ENCODE results near the gene ACAP2.
"Not testable (repeated sequence)": the region's sequence is repeated elsewhere in the genome, so short reads cannot be mapped to it uniquely, and the experiment has no call there.

Gene ACAP2, protein sequence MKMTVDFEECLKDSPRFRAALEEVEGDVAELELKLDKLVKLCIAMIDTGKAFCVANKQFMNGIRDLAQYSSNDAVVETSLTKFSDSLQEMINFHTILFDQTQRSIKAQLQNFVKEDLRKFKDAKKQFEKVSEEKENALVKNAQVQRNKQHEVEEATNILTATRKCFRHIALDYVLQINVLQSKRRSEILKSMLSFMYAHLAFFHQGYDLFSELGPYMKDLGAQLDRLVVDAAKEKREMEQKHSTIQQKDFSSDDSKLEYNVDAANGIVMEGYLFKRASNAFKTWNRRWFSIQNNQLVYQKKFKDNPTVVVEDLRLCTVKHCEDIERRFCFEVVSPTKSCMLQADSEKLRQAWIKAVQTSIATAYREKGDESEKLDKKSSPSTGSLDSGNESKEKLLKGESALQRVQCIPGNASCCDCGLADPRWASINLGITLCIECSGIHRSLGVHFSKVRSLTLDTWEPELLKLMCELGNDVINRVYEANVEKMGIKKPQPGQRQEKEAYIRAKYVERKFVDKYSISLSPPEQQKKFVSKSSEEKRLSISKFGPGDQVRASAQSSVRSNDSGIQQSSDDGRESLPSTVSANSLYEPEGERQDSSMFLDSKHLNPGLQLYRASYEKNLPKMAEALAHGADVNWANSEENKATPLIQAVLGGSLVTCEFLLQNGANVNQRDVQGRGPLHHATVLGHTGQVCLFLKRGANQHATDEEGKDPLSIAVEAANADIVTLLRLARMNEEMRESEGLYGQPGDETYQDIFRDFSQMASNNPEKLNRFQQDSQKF

DNA sequence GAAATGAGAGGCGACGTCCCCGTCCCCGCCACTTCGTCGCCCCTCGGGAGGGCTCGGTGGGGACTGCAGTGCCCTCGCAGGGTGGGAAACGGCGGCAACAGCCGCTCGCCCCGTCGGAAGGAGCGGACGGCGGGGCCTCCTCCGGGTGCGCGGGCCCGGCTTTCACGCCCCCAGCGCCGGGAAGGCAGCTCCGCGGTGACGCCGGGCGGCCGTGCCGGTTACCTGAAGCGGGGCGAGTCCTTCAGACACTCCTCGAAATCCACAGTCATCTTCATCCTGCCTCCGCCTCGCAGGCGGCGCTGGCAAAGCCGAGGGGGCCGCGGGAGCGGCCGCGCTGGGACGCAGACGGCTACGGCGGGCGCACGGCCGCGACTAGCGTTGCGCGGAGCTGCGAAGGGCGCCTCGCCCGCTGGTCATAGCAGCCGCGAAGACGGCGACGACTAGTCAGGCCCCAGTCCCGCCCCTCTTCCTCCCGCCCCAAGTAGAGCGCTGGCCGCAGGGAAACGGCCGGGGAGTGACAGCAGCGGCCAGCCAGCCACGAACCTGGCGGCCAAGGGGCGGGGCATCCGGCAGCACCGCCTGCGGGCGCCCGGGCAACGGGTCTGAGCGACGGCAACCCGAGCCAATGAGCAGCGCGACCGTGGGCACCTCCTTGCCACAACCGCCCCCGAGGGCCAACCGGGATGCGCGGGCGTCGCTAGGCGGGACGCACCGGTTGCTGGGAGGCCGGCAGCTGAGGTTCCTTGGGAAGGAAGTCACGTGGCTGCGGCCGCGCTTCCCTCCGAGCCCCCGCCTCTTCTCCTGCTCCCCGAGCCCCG, at the start of gene ACAP2:
ACAP2 (minus strand) TSS at position 448 of the 818 bp plus-strand sequence; CDS start at position 275, 173 bp downstream.
- DNase-seq (ENCODE audit: low read depth in 2 of 2, low spot score in 1 of 2), result peak; percentile 91 to 99

DNA sequence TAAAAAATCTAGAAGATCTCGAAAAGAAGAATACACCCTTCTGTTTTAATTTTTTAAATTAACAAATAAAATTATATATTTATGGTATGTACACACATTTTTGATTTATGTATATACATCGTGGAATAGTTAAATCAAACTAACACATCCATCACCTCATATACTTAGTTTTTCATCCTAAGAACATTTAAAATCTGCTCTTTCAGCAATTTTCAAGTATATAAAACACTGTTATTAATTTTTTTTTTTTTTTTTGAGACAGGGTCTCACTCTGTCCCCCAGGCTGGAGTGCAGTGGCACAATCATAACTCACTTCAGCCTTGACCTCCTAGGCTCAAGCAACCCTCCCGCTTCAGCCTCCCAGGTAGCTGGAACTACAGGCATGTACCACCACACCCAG, 32.8 kb upstream of the ACAP2 start:
- DNase-seq (ENCODE audit: low read depth in 2 of 2, low spot score in 1 of 2), result no peak

DNA sequence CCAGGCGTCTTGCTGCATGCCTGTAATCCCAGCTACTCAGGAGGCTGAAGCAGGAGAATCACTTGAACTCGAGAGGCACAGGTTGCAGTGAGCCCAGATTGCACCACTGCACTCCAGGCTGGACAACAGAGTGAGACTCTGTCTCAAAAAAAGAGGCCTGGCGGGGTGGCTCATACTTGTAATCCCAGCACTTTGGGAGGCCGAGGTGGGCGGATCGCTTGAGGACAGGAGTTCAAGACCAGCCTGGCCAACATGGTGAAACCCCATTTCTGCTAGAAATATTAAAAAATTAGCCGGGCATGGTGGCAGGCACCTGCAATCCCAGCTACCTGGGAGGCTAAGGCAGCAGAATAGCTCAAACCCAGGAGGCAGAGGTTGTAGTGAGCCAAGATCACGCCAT, 32.3 kb upstream of the ACAP2 start:
- DNase-seq (ENCODE audit: low read depth in 2 of 2, low spot score in 1 of 2), result not testable (repeated sequence)

GRCh38 chr3:195468841-195469240, 26.0 kb upstream of the ACAP2 start:
- DNase-seq (ENCODE audit: low read depth in 2 of 2, low spot score in 1 of 2), result no peak

GRCh38 chr3:195468391-195468776, 25.6 kb upstream of the ACAP2 start:
- DNase-seq (ENCODE audit: low read depth in 2 of 2, low spot score in 1 of 2), result no peak

DNA sequence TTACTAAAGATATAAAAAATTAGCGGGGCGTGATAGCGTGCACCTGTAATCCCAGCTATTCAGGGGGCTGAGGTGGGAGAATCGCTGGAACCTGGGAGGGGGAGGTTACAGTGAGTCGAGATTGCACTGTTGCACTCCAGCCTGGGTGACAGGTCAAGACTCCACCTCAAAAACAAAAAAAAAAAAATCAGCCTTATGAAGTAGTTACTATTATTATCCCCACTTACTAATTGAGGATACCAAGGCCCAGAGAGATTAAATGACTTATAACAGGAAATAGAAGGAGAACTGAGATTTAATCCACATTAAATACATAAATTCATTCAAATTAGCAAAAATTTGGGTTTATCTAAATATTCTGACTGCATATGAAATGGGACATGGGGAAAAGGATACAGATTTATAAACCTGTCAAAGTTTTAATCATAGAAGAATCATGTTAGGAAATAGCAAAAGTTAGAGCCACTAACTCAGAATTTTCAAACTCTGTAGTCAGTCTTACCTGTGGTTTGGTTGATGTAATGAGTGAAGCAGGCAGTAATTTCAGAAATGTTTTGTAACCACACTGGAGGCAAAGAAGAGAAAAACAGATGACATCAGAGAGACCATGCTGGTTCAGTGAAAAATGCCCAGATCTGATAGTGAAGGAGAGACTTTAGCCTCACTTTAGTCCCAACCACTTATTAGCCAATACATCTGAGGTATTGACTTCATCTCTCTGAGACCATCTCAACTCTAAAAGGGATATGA, 25.0 kb upstream of the ACAP2 start:
- no peak for DNase-seq (ENCODE audit: low read depth in 2 of 2, low spot score in 1 of 2)

GRCh38 chr3:195466251-195466650, 23.4 kb upstream of the ACAP2 start:
- DNase-seq (ENCODE audit: low read depth in 2 of 2, low spot score in 1 of 2), result no peak

DNA sequence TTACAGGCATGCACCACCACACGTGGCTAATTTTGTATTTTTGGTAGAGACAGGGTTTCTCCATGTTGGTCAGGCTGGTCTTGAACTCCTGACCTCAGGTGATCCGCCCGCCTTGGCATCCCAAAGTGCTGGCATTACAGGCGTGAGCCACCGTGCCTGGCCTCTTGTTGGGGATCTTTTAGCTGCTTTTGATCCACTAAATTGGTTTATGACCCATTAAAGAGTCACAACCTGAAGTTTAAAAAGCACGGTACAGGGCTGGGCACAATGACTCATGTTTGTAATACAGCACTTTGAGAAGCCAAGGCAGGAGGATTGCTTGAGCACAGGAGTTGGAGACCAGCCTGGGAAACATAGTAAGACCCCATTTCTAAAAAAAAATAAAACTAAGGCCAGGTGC, 20.1 kb upstream of the ACAP2 start:
- not testable (repeated sequence) for DNase-seq (ENCODE audit: low read depth in 2 of 2, low spot score in 1 of 2)

DNA sequence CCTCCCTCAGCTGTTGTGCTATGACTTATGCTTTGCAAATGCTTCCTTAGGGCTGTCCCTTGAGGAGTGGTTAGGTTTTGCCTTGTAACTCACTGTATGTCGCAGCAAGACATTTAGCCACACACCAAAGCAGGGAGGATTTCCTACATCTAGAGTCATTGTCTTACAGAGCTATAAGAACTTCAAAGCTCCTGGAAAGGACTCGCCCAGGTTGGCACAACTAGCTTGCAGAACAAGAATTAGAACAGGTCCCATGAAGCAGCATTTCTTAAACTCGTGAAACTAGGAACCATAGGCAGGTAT, 19.4 kb upstream of the ACAP2 start:
- no peak for DNase-seq (ENCODE audit: low read depth in 2 of 2, low spot score in 1 of 2)

DNA sequence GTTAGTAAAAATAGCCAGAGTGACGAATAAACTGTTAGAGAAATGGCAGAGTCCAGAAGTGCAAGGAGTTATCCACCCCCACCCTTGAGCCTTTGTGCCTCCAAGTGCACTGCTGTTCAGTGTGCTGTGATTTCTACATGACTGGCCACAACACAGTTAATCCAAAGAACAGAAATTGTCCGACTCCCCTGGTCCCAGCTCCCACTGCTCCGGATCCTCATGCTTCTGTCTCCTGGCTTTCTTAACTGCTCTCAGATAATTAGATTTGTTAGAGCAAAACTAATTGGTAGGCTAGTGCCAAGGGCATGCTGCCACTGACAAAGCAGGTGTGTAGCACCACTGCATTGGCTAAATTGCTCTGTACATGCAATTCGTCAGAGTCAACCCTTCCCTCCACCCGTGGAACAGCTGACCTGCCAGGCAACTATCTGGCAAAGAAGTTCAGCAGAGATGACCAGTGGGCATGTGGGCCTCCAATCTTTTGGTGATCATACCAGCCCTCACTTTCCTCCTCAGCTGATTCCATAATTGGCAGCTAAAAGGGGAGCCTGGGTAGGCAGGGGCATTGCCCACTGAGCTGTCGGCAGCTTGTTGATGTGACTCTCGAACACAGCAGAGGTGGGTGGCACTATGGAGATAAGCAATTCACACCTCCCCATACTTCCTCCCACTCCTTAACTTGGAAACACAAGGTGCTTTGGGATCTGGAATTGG, 18.9 kb upstream of the ACAP2 start:
- DNase-seq (ENCODE audit: low read depth in 2 of 2, low spot score in 1 of 2), result no peak

DNA sequence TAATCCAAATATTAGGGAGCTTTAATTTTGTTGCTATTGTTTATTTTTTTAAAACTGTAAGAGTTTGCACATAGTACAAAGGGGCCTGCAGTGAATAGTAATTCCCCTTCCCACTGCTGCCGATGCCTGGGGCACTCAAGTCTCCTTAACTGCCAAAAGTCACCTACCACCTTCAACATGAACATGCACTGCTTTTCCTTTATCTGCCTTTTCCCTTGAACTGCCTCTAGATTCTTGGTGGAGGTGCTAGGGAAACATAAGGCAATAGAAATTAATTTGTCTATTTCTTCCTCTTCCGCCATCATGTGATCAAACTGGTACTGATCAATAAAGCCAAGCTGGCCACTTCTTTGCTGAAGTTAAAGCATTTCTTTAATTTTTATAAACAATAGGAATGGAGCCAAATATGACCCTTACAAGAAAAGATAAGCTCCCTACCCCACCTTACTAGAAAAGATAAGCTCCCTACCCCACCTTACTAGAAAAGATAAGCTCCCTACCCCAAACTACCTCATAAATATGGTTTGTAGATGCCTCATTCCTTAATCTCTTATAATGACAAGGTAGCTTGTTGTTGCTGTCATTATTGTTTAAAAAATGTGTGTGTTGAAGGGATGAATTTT, 17.4 kb upstream of the ACAP2 start:
- no peak for DNase-seq (ENCODE audit: low read depth in 2 of 2, low spot score in 1 of 2)

GRCh38 chr3:195458316-195458717, 15.5 kb upstream of the ACAP2 start:
- no peak for DNase-seq (ENCODE audit: low read depth in 2 of 2, low spot score in 1 of 2)

GRCh38 chr3:195455789-195456188, 13.0 kb upstream of the ACAP2 start:
- DNase-seq (ENCODE audit: low read depth in 2 of 2, low spot score in 1 of 2), result no peak

DNA sequence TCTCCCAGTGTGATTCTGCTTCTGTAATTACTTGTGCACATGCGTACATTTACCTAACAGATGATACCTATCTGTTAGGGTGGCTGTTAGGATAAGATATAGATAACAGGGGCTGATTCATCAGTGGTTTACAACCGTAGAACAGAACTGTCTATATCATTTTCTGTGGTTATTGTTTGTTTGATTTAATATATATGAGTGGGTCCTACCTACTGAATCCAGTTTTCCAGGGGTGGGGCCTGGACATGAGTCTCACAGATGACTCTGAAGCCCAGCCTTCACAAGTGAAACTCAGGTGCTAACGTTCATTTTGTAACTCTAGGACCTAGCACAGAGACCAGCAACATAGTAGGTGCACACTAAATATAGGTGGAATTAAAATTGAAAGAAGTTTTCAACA, 10.4 kb upstream of the ACAP2 start:
- DNase-seq (ENCODE audit: low read depth in 2 of 2, low spot score in 1 of 2), result no peak

GRCh38 chr3:195451373-195452015, 8.7 kb upstream of the ACAP2 start:
- DNase-seq (ENCODE audit: low read depth in 2 of 2, low spot score in 1 of 2), result no peak

DNA sequence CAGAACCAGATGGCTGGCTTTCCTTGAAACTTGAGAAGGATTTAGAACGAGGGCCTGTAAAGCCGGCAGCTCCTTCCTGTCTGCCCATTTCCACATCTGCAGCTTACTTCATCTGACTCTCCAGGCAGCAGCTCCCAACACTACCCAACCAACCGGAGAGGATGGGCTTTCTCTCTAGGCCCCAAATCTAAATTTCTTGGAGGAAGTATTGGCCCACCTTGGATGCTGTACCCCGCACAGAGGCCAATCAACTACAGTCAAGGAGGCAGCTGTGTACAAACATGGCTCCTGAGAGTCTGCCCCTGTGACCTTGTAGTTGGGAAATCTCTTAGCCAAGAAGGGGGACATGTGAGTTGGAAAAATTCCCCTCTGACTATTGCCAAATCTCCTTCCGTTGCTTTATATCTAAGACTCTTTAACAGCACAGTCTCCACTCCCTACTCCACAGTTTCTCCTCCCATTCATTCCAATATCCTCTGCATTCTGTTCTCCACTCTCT, 8.0 kb upstream of the ACAP2 start:
- no peak for DNase-seq (ENCODE audit: low read depth in 2 of 2, low spot score in 1 of 2)

- no peak for DNase-seq (ENCODE audit: low read depth in 2 of 2, low spot score in 1 of 2)
These were observed 5.5 kb upstream of the ACAP2 start for GRCh38 chr3:195448205-195448875.

- no peak for DNase-seq (ENCODE audit: low read depth in 2 of 2, low spot score in 1 of 2)
These were observed 4.4 kb upstream of the ACAP2 start for GRCh38 chr3:195447201-195447600.

DNA sequence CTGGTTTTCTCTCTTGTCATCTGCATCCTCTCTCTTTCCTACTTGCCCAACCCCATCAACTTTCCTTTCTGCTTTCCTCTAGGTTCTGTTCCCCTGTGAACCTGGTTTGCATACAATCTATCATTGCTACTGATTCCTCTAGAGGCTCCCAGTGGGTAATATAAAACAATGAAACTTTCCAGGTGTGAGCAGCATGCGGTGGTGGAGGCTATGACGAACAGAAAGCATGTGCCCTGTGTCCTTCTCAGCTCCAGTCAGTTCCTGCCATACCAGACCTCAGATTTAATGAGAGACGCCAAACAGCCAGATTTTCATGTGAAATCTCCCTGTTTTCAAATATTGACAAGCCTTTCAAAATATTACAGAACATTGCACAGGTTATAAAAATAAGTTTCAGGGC, 3.5 kb upstream of the ACAP2 start:
- DNase-seq (ENCODE audit: low read depth in 2 of 2, low spot score in 1 of 2), result no peak
